ENCODE data around the gene CAST.

CAST gene

GRCh38 chr5:96712100-96712746 lies 50.0 kb downstream of the CAST start:
- no peak for TF ChIP-seq CTCF (IDR thresholded peaks at IDR 0.05; ENCODE audit: low read depth, low read length)
- no peak overlapping the region for H3K4me3 ChIP-seq (ENCODE audit: low read depth, low read length)

GRCh38 chr5:96714450-96714849 lies 52.3 kb downstream of the CAST start:
- H3K4me3 ChIP-seq (ENCODE audit: low read depth, low read length) = no peak overlapping the region
- TF ChIP-seq CTCF (IDR thresholded peaks at IDR 0.05; ENCODE audit: low read depth, low read length) = no peak

GRCh38 chr5:96714951-96715451 lies 52.8 kb downstream of the CAST start:
- no peak overlapping the region for H3K4me3 ChIP-seq (ENCODE audit: low read depth, low read length)

GRCh38 chr5:96716007-96716406 lies 53.8 kb downstream of the CAST start:
- TF ChIP-seq CTCF (IDR thresholded peaks at IDR 0.05; ENCODE audit: low read depth, low read length) = no peak
- no peak overlapping the region for H3K4me3 ChIP-seq (ENCODE audit: low read depth, low read length)

More at GRCh38 chr5:96714951-96715451, 52.8 kb downstream of the CAST start:
- no peak for TF ChIP-seq CTCF (IDR thresholded peaks at IDR 0.05; ENCODE audit: low read depth, low read length)

- no peak overlapping the region for H3K4me3 ChIP-seq (ENCODE audit: low read depth, low read length)
- no peak for TF ChIP-seq CTCF (IDR thresholded peaks at IDR 0.05; ENCODE audit: low read depth, low read length)
Observed at GRCh38 chr5:96716716-96717115, 54.5 kb downstream of the CAST start.

GRCh38 chr5:96717874-96718273 lies 55.7 kb downstream of the CAST start:
- H3K4me3 ChIP-seq (ENCODE audit: low read depth, low read length) = no peak overlapping the region
- TF ChIP-seq CTCF (IDR thresholded peaks at IDR 0.05; ENCODE audit: low read depth, low read length) = no peak

- no peak for TF ChIP-seq CTCF (IDR thresholded peaks at IDR 0.05; ENCODE audit: low read depth, low read length)
- no peak overlapping the region for H3K4me3 ChIP-seq (ENCODE audit: low read depth, low read length)
Observed at GRCh38 chr5:96718635-96719077, 56.5 kb downstream of the CAST start.
